ENCODE data around the gene SNCG.
"Not testable (repeated sequence)": the region's sequence is repeated elsewhere in the genome, so short reads cannot be mapped to it uniquely, and the experiment has no call there.

SNCG gene

GRCh38 chr10:86968994-86969355, 10.6 kb downstream of the SNCG start:
- Histone ChIP-seq H3K9ac (ENCODE audit: low read length in 2 of 2) (peak overlapping the region; percentile 87 to 90), H3K4me3 (ENCODE audit: low read length in 2 of 2) (peak overlapping the region; percentile 47 to 82), H3K4me1 (ENCODE audit: control insufficient read depth, insufficient read depth, low read length) (peaks cover 59% of the 10 kb centered on the region), H3K27ac (ENCODE audit: low read length) (peak overlapping the region; percentile 97), H3K27me3 (ENCODE audit: control insufficient read depth in 1 of 2, insufficient read depth in 2 of 2, low read length in 2 of 2) (no peaks in the 10 kb centered on the region), H3K36me3 (ENCODE audit: control insufficient read depth in 2 of 2, insufficient read depth in 2 of 2, low read length in 2 of 2) (no peaks in the 10 kb centered on the region), H3K9me3 (ENCODE audit: control insufficient read depth in 2 of 2, low read length in 2 of 2) (no peaks in the 10 kb centered on the region)

- Histone ChIP-seq H3K27me3 (ENCODE audit: control insufficient read depth in 1 of 2, insufficient read depth in 2 of 2, low read length in 2 of 2) (no peaks in the 10 kb centered on the region), H3K36me3 (ENCODE audit: control insufficient read depth in 2 of 2, insufficient read depth in 2 of 2, low read length in 2 of 2) (no peaks in the 10 kb centered on the region), H3K9ac (ENCODE audit: low read length in 2 of 2) (peak overlapping the region; percentile 87 to 90), H3K4me1 (ENCODE audit: control insufficient read depth, insufficient read depth, low read length) (peaks cover 54% of the 10 kb centered on the region), H3K27ac (ENCODE audit: low read length) (peak overlapping the region; percentile 97), H3K9me3 (ENCODE audit: control insufficient read depth in 2 of 2, low read length in 2 of 2) (no peaks in the 10 kb centered on the region), H3K4me3 (ENCODE audit: low read length in 2 of 2) (peak overlapping the region; percentile 67 to 82)
These were observed 11.1 kb downstream of the SNCG start for GRCh38 chr10:86969421-86970041.

- Histone ChIP-seq H3K4me3 (ENCODE audit: low read length in 2 of 2) (peak overlapping the region; percentile 67 to 82), H3K9ac (ENCODE audit: low read length in 2 of 2) (peak overlapping the region; percentile 87 to 90), H3K36me3 (ENCODE audit: control insufficient read depth in 2 of 2, insufficient read depth in 2 of 2, low read length in 2 of 2) (no peaks in the 10 kb centered on the region), H3K9me3 (ENCODE audit: control insufficient read depth in 2 of 2, low read length in 2 of 2) (no peaks in the 10 kb centered on the region), H3K4me1 (ENCODE audit: control insufficient read depth, insufficient read depth, low read length) (peaks cover 53% of the 10 kb centered on the region), H3K27me3 (ENCODE audit: control insufficient read depth in 1 of 2, insufficient read depth in 2 of 2, low read length in 2 of 2) (no peaks in the 10 kb centered on the region), H3K27ac (ENCODE audit: low read length) (peak overlapping the region; percentile 97)
These were observed 12.0 kb downstream of the SNCG start for GRCh38 chr10:86970162-86970981.

- Histone ChIP-seq H3K27me3 (ENCODE audit: control insufficient read depth in 1 of 2, insufficient read depth in 2 of 2, low read length in 2 of 2) (no peaks in the 10 kb centered on the region), H3K36me3 (ENCODE audit: control insufficient read depth in 2 of 2, insufficient read depth in 2 of 2, low read length in 2 of 2) (no peaks in the 10 kb centered on the region), H3K9ac (ENCODE audit: low read length in 2 of 2) (peak overlapping the region; percentile 87 to 90), H3K4me1 (ENCODE audit: control insufficient read depth, insufficient read depth, low read length) (peaks cover 53% of the 10 kb centered on the region), H3K4me3 (ENCODE audit: low read length in 2 of 2) (peak overlapping the region; percentile 67 to 82), H3K27ac (ENCODE audit: low read length) (peak overlapping the region; percentile 97), H3K9me3 (ENCODE audit: control insufficient read depth in 2 of 2, low read length in 2 of 2) (no peaks in the 10 kb centered on the region)
These were observed 12.5 kb downstream of the SNCG start for GRCh38 chr10:86970982-86971231.

GRCh38 chr10:86971232-86971991, 13.0 kb downstream of the SNCG start:
- Histone ChIP-seq H3K4me1 (ENCODE audit: control insufficient read depth, insufficient read depth, low read length) (peaks cover 49% of the 10 kb centered on the region), H3K36me3 (ENCODE audit: control insufficient read depth in 2 of 2, insufficient read depth in 2 of 2, low read length in 2 of 2) (no peaks in the 10 kb centered on the region), H3K27me3 (ENCODE audit: control insufficient read depth in 1 of 2, insufficient read depth in 2 of 2, low read length in 2 of 2) (no peaks in the 10 kb centered on the region), H3K9ac (ENCODE audit: low read length in 2 of 2) (peak overlapping the region; percentile 87 to 90), H3K9me3 (ENCODE audit: control insufficient read depth in 2 of 2, low read length in 2 of 2) (no peaks in the 10 kb centered on the region), H3K4me3 (ENCODE audit: low read length in 2 of 2) (peak overlapping the region; percentile 67 to 82), H3K27ac (ENCODE audit: low read length) (peak overlapping the region; percentile 97)

- Histone ChIP-seq H3K27me3 (ENCODE audit: control insufficient read depth in 1 of 2, insufficient read depth in 2 of 2, low read length in 2 of 2) (no peaks in the 10 kb centered on the region), H3K36me3 (ENCODE audit: control insufficient read depth in 2 of 2, insufficient read depth in 2 of 2, low read length in 2 of 2) (no peaks in the 10 kb centered on the region), H3K9me3 (ENCODE audit: control insufficient read depth in 2 of 2, low read length in 2 of 2) (no peaks in the 10 kb centered on the region), H3K4me3 (ENCODE audit: low read length in 2 of 2) (no peak overlapping the region), H3K27ac (ENCODE audit: low read length) (peak overlapping the region; percentile 97), H3K4me1 (ENCODE audit: control insufficient read depth, insufficient read depth, low read length) (peaks cover 38% of the 10 kb centered on the region), H3K9ac (ENCODE audit: low read length in 2 of 2) (no peak overlapping the region)
These were observed 14.4 kb downstream of the SNCG start for GRCh38 chr10:86972613-86973380.

GRCh38 chr10:86974484-86974883, 16.1 kb downstream of the SNCG start:
- no peaks in the 10 kb centered on the region for H3K9me3 ChIP-seq (ENCODE audit: control insufficient read depth in 2 of 2, low read length in 2 of 2)
- H3K4me1 ChIP-seq (ENCODE audit: control insufficient read depth, insufficient read depth, low read length) = peaks cover 27% of the 10 kb centered on the region
- H3K27me3 ChIP-seq (ENCODE audit: control insufficient read depth in 1 of 2, insufficient read depth in 2 of 2, low read length in 2 of 2) = no peaks in the 10 kb centered on the region
- H3K27ac ChIP-seq (ENCODE audit: low read length) = no peak overlapping the region
- no peak overlapping the region for H3K9ac ChIP-seq (ENCODE audit: low read length in 2 of 2)
- H3K36me3 ChIP-seq (ENCODE audit: control insufficient read depth in 2 of 2, insufficient read depth in 2 of 2, low read length in 2 of 2) = no peaks in the 10 kb centered on the region
- no peak overlapping the region for H3K4me3 ChIP-seq (ENCODE audit: low read length in 2 of 2)

- Histone ChIP-seq H3K4me1 (ENCODE audit: control insufficient read depth, insufficient read depth, low read length) (peaks cover 27% of the 10 kb centered on the region), H3K9me3 (ENCODE audit: control insufficient read depth in 2 of 2, low read length in 2 of 2) (no peaks in the 10 kb centered on the region), H3K36me3 (ENCODE audit: control insufficient read depth in 2 of 2, insufficient read depth in 2 of 2, low read length in 2 of 2) (no peaks in the 10 kb centered on the region), H3K27ac (ENCODE audit: low read length) (no peak overlapping the region), H3K4me3 (ENCODE audit: low read length in 2 of 2) (no peak overlapping the region), H3K9ac (ENCODE audit: low read length in 2 of 2) (no peak overlapping the region), H3K27me3 (ENCODE audit: control insufficient read depth in 1 of 2, insufficient read depth in 2 of 2, low read length in 2 of 2) (no peaks in the 10 kb centered on the region)
These were observed 18.1 kb downstream of the SNCG start for GRCh38 chr10:86976362-86977056.

- H3K27ac ChIP-seq (ENCODE audit: low read length); H3K36me3 ChIP-seq (ENCODE audit: control insufficient read depth in 2 of 2, insufficient read depth in 2 of 2, low read length in 2 of 2); H3K27me3 ChIP-seq (ENCODE audit: control insufficient read depth in 1 of 2, insufficient read depth in 2 of 2, low read length in 2 of 2); H3K4me3 ChIP-seq (ENCODE audit: low read length in 2 of 2); H3K9ac ChIP-seq (ENCODE audit: low read length in 2 of 2); H3K9me3 ChIP-seq (ENCODE audit: control insufficient read depth in 2 of 2, low read length in 2 of 2): not testable (repeated sequence)
- peaks cover 21% of the 10 kb centered on the region for H3K4me1 ChIP-seq (ENCODE audit: control insufficient read depth, insufficient read depth, low read length)
These were observed 20.1 kb downstream of the SNCG start for GRCh38 chr10:86978457-86978856.

- Histone ChIP-seq H3K9me3 (ENCODE audit: control insufficient read depth in 2 of 2, low read length in 2 of 2) (no peaks in the 10 kb centered on the region), H3K9ac (ENCODE audit: low read length in 2 of 2) (no peak overlapping the region), H3K4me1 (ENCODE audit: control insufficient read depth, insufficient read depth, low read length) (peaks cover 21% of the 10 kb centered on the region), H3K4me3 (ENCODE audit: low read length in 2 of 2) (no peak overlapping the region), H3K36me3 (ENCODE audit: control insufficient read depth in 2 of 2, insufficient read depth in 2 of 2, low read length in 2 of 2) (no peaks in the 10 kb centered on the region), H3K27ac (ENCODE audit: low read length) (peak overlapping the region; percentile 67), H3K27me3 (ENCODE audit: control insufficient read depth in 1 of 2, insufficient read depth in 2 of 2, low read length in 2 of 2) (no peaks in the 10 kb centered on the region)
These were observed 21.0 kb downstream of the SNCG start for GRCh38 chr10:86979296-86979818.
